ENCODE results near the gene TPM4.

GRCh38 chr19:16098821-16099220, 22.5 kb downstream of the TPM4 start:
- no peak for TF ChIP-seq SIN3A (IDR thresholded peaks at IDR 0.05; ENCODE audit: borderline replicate concordance, insufficient read depth, low read length)
- no peak for TF ChIP-seq TAF1 (IDR thresholded peaks at IDR 0.05; ENCODE audit: borderline replicate concordance, insufficient read depth, low read length)
- TF ChIP-seq POLR2AphosphoS5 (IDR thresholded peaks at IDR 0.05; ENCODE audit: low read depth, low read length): no peak
- no peak for TF ChIP-seq REST (IDR thresholded peaks at IDR 0.05; ENCODE audit: insufficient read depth in 1 of 2, low read depth in 2 of 2, low read length in 2 of 2)

All from PFSK-1 (cell line).